GM19395 (cell line): Measurements from ENCODE around the gene MTMR2.

Source experiments
- ATAC-seq: cut with Tn5 transposase; IDR thresholded peaks from one replicate; pipeline ENCODE4 v1.9.1; 2021; ENCODE audit warnings: mild to moderate bottlenecking, moderate library complexity; ENCODE audit not compliant: unreplicated experiment

MTMR2 gene

GRCh38 chr11:95923728-95924413 is at the start of gene MTMR2:
Gene MTMR2, minus strand, starts transcription at chr11:95924107. Its CDS starts 153 bp downstream, at chr11:95923954.
- peak; percentile 97 for ATAC-seq

DNA sequence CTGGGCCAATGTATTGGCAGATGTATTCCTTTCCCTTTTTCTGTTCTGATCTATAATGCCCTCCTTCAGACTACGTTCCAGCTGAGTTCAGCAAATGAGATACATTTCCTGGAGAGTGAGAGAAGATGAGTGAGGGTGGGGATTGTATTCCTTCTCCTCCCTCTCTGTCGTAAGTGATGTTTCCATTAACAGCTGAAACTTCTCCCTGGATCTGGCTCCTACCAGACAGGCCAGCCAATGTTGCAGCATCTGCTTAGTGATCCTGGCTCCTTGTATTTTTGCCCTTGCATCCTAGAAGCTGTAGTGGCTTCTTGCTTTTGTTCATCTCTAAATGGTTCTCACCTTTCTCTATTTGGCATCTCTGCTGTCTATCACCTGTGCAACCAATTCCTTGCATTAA is 48.2 kb upstream of the MTMR2 start:
- no peak for ATAC-seq

DNA sequence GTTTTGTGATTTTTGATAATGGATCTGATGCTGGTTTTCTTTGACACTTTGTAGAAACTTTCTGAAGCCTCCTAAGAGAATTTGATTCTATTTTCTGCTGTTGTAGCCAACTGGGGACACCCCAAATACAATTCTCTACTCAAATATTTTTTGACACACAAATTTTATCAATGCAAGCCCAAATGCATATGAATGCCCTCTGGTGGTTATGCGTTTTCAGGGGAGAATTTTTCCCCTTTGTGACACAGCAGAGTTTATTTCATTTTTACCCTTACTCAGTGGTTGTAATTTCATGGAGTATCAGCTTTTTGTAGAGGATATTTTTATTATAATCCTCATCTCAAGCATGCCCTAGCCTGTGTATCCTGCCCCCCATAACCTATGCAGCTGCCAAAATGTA is 44.7 kb upstream of the MTMR2 start:
- ATAC-seq: no peak

DNA sequence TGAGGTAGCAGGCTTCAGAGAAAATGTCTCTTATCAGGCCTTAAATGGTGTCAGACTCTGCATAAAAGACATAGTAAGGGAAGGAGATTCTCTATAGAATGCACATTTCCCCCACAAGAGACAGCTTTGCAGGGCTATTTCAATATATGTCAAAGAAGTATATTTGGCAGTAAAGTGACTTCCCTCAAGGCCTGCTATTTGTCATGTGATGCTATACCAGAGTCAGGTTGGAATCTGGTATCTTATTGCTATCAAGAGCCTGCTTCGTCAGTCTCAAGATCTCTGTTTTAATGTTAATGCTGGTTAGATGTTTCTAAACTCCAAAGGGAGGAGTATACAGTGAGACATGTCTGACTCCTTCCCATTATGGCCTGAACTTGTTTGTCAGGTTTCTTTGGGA is 40.4 kb upstream of the MTMR2 start:
- no peak for ATAC-seq

GRCh38 chr11:95961758-95962157 is 37.9 kb upstream of the MTMR2 start:
- no peak for ATAC-seq

DNA sequence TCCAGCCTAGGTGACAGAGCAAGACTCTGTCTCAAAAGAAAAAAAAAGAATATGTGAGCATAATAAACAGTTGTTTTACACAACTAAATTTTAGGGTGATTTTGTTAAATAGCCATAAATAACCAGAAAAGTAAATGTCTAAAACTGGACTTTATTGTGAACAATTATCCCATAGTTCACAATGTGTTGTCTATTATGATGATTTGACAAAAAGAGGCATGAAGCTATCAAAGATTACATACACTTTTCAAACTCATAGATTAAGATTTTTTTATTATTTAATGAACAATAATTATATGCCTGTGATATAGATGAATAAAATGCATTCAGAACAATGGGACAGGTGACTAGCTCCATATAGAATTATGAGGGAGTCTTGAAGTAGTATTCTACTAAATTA is 27.0 kb upstream of the MTMR2 start:
- no peak for ATAC-seq

- ATAC-seq: no peak
These were observed 24.7 kb upstream of the MTMR2 start for GRCh38 chr11:95948637-95949036.

GRCh38 chr11:95944623-95945022 is 20.7 kb upstream of the MTMR2 start:
- no peak for ATAC-seq

DNA sequence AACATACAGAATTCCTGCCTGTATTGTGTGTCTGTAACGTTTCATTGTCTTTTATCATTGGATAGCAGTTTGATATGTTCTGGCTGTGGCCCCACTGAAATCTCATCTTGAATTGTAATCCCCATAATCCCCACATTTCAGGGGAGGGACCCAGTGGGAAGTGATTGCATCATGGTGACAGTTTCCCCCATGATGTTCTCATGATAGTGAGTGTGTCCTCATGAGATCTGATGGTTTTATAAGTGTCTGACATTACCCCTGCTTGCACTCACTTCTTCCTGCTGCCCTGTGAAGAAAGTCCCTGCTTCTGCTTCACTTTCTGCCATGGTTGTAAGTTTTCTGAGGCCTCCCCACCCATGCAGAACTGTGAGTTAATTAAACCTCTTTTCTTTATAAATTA is 19.6 kb upstream of the MTMR2 start:
- no peak for ATAC-seq

- ATAC-seq: no peak
These were observed 15.2 kb upstream of the MTMR2 start for GRCh38 chr11:95939091-95939490.

DNA sequence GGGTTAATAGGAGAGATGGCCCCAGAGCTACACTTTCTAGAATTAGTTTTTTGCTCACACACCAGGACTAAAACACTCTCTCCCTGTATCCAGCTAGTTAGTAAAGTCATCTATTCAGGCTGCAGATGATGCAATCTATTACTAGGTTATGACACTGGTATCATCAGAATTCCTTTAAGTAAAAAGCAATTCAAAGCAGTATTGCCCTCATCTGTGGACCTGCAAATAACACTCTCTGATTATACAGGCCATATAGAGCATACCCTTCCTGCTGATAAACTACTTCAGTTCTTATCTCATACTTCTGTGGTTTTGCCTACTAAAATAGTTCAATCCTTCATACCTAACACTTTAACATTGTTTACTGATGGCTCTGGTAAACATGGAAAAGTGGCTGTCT is 13.5 kb upstream of the MTMR2 start:
- no peak for ATAC-seq

DNA sequence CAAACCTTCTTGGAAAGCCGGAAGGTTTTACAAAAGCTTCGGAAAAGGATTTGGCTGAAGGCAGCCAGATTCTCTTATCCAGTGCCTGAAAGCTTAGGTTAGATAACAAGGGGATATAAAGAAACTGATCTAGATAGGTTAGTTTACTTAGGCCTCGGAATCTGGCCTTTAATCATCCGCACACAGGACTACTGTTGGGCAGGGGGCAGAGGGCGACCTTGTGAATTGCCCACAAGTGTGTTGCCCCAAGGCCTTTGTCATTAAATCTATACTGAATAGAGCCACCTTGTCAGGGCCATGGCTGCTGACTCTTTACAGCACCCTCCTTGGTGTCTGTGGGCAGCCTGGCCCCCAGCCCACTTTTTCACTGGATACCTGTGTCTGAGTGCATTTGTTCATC is 9.7 kb upstream of the MTMR2 start:
- ATAC-seq: no peak

DNA sequence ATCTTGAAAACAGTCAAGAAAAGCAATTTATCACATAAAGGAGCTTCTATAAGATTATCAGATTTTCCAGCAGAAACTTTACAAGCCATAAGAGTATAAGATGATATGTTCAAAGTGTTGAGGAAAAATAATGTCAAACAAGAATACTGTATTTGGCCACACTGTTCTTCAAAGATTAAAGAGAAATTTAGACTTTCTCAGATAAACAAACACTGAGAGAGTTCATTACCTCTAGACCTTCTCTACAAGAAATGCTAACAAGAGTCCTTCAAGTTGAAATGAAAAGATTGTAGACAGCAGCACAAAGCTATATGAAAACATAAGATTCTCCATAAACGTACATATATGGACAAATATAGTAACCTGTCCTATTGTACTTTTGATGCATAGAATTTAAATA is 8.0 kb upstream of the MTMR2 start:
- ATAC-seq: no peak

DNA sequence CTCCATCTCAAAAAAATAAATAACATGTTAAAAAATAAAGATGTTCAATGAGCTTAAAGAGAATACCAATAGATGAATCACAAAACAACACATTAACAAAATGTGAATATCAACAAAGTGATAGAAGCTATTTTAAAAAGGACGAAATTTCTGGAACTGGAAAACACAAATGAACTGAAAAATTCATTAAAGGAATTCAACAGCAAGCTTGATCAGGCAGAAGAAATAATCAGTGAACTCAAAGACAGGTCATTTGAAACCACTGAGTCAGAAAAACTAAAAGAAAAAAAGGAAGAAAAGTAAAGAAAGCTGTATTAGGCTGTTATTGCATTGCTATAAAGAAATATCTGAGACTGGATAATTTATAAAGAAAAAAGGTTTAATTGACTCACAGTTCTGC is 7.0 kb upstream of the MTMR2 start:
- no peak for ATAC-seq

DNA sequence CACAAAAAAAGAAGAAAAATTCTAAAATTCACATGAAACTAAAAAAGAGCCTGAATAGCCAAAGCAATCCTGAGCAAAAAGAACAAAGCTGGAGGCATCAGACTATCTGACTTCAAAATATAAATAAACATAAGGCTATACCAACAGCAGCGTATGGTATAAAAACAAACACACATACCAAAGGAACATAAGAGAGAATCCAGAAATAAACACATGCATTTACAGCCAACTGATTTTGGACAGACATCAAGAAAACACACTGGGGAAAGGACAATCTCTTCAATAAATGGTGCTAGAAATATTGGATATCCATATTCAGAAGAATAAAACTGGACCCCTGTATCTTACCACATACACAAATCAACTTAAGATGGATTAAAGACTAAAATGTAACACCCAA is 2.8 kb upstream of the MTMR2 start:
- ATAC-seq: no peak

- ATAC-seq: no peak
These were observed 1.1 kb upstream of the MTMR2 start for GRCh38 chr11:95925011-95925410.

GRCh38 chr11:95924414-95924760 is 480 bp upstream of the MTMR2 start:
- peak; percentile 12 for ATAC-seq

DNA sequence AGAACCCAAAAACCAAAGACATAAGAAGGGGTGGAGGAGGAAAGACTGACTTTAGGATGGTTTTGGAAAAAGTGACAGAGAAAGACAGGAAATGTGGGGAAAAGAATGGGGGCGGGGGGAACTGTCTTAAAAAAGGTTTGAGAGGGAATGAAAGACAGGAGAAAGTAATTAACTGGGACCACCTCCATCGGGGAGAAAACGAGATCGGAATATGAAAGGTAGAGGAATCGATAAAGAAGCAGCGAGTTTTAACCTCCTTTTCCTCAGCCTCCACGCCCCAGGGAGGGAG is 524 bp downstream of the MTMR2 start:
- no peak for ATAC-seq

- ATAC-seq: no peak
These were observed 1.1 kb downstream of the MTMR2 start for GRCh38 chr11:95922536-95923438.

GRCh38 chr11:95922099-95922498 is 1.8 kb downstream of the MTMR2 start:
- no peak for ATAC-seq

DNA sequence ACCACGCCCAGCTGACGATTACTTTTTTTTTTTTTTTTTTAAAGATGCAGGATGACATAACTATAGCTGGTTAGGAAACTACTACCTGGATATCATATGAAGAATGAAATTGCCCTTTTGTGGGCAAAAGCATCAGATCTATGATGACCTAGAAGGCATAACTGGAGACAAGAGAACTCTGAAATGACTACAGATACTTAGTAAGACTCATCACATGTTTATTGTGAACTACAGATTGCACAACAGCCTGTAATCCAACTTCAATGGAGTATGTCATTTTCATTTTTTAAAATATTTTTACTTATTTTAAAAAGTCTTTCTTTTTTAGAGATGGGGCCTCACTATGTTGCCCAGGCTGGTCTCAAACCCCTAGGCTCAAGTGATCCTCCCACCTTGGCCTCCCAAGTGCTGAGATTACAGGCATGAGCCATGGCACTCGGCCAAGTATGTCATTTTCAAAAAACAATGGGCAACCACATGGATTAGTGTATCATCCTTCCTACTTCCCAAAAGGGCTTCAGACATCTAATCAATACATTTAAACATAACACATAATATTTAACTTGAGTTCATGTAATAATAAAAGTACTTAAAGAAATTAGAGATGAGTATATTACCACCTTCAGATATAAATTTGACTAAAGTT is 3.3 kb downstream of the MTMR2 start:
- no peak for ATAC-seq

DNA sequence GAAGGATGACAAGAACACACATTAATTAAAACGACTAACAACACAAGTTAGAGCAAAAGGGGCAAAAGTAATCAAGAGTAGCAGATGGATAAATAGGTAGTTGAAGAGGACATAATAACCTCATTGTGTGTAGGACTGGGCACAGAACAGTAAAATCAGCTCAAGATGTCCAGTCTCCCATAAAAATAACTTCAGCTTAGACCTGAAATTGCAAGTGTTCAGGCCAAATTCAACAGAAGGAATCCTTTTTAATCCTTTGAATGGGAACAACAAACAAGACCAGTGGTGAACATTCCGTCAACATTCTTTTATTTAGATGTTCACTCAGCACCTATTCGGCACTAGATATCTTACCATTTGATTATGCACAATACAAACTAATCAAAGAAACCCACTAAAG is 4.4 kb downstream of the MTMR2 start:
- ATAC-seq: no peak
